Kidney epithelial cell (primary cell): Measurements from ENCODE around the gene ZDHHC21. TPM values are rescaled to one million over a fixed set of nuclear protein-coding genes. Genes with fewer than 3 reads are reported as not detected.

Source experiments
- DNase-seq: peaks from one replicate; pipeline ENCODE4 v3.0.0-alpha.2; 2010; ENCODE audit warnings: low read depth
- H3K27me3 ChIP-seq: 2 replicates; pipeline ENCODE4 v1.6.0; 2011; ENCODE audit warnings: low read length; ENCODE audit not compliant: control insufficient read depth, insufficient read depth
- H3K36me3 ChIP-seq: 2 replicates; pipeline ENCODE4 v1.5.1; 2011; ENCODE audit warnings: low read length; ENCODE audit not compliant: control insufficient read depth, insufficient read depth
- H3K4me3 ChIP-seq: 2 replicates; pipeline ENCODE4 v1.5.1; 2011; ENCODE audit warnings: low read depth, mild to moderate bottlenecking, control low read depth, low read length
- CTCF ChIP-seq: IDR thresholded peaks from 2 replicates; pipeline ENCODE4 v1.5.1; 2011; ENCODE audit warnings: mild to moderate bottlenecking, moderate library complexity, low read length, control low read depth, inconsistent platforms; ENCODE audit not compliant: insufficient read depth, poor library complexity, severe bottlenecking
- total RNA-seq: library from RNA; depleted of rRNA; stranded (reverse); fragments of >200 nt; gene quantifications from 2 replicates; pipeline ENCODE4 v1.2.3, GENCODE V29; 2015

ZDHHC21 gene
- total RNA-seq, 1 donor from 2014 or later, result 7.7 TPM

- Histone ChIP-seq H3K4me3 (no peak overlapping the region), H3K27me3 (no peaks in the 10 kb centered on the region), H3K36me3 (no peaks in the 10 kb centered on the region)
- no peak for DNase-seq
- TF ChIP-seq CTCF, result no peak
These were observed 74.3 kb downstream of the ZDHHC21 start for GRCh38 chr9:14618836-14619420.

- H3K36me3 ChIP-seq, result no peaks in the 10 kb centered on the region
- no peaks in the 10 kb centered on the region for H3K27me3 ChIP-seq
- H3K4me3 ChIP-seq, result no peak overlapping the region
- peak; percentile 21 for DNase-seq
- peak; percentile 57 for TF ChIP-seq CTCF
These were observed 76.8 kb downstream of the ZDHHC21 start for GRCh38 chr9:14616188-14616982.

- DNase-seq, result no peak
These were observed 84.7 kb downstream of the ZDHHC21 start for GRCh38 chr9:14608540-14608939.

GRCh38 chr9:14597171-14597799, 95.9 kb downstream of the ZDHHC21 start:
- no peak overlapping the region for H3K4me3 ChIP-seq
- H3K36me3 ChIP-seq, result peaks cover 1% of the 10 kb centered on the region
- H3K27me3 ChIP-seq, result no peaks in the 10 kb centered on the region
- no peak for DNase-seq
- TF ChIP-seq CTCF, result no peak

More at GRCh38 chr9:14608540-14608939, 84.7 kb downstream of the ZDHHC21 start:
- no peaks in the 10 kb centered on the region for H3K36me3 ChIP-seq
- H3K4me3 ChIP-seq, result no peak overlapping the region
- TF ChIP-seq CTCF, result no peak
- H3K27me3 ChIP-seq, result no peaks in the 10 kb centered on the region

- Histone ChIP-seq H3K27me3 (no peaks in the 10 kb centered on the region), H3K4me3 (no peak overlapping the region), H3K36me3 (peaks cover 1% of the 10 kb centered on the region)
- no peak for TF ChIP-seq CTCF
- DNase-seq, result no peak
These were observed 99.8 kb downstream of the ZDHHC21 start for GRCh38 chr9:14593406-14593805.
